Brain pericyte (primary cell): ENCODE data around the gene TMEM221.

ENCODE experiments used
- DNase-seq: peaks from one replicate; pipeline ENCODE4 v3.0.0-alpha.2; 2012; ENCODE audit warnings: low read depth, low spot score

TMEM221 gene

GRCh38 chr19:17473041-17473440 is 24.6 kb upstream of the TMEM221 start:
- no peak for DNase-seq

DNA sequence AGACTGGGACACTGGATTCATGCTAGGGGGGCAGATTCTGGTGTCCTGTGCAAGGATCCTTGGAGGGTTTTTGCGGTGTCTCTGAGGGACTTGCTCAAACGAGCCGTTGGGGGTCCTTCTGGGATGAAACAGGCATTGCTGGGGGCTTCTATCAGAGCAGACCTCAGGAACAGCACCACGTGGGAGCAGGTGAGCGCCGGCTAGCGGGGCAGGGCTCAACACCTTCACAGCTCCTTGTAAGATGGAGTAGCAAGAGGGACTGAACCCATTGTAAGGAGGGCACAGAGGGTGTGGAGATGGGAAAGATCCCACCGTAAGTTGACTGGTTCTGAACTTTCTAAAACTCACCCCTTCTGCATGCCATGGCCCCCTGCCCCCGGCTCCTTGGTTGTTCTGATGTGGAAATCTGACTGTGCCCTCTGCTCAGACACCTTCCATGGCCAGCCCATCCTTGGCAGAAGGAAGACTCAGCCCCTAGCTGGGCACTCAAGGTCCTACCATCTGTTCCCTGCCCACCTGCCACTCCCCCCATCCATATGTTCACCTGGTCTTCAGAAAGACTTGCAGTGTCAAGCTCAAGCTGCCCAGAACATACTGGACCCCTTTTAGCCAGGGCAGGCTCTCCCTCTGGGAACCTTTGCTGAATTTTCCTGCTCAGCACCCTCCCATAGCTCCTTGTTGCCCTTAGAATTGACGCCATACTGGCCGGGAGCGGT is 23.1 kb upstream of the TMEM221 start:
- DNase-seq: no peak

DNA sequence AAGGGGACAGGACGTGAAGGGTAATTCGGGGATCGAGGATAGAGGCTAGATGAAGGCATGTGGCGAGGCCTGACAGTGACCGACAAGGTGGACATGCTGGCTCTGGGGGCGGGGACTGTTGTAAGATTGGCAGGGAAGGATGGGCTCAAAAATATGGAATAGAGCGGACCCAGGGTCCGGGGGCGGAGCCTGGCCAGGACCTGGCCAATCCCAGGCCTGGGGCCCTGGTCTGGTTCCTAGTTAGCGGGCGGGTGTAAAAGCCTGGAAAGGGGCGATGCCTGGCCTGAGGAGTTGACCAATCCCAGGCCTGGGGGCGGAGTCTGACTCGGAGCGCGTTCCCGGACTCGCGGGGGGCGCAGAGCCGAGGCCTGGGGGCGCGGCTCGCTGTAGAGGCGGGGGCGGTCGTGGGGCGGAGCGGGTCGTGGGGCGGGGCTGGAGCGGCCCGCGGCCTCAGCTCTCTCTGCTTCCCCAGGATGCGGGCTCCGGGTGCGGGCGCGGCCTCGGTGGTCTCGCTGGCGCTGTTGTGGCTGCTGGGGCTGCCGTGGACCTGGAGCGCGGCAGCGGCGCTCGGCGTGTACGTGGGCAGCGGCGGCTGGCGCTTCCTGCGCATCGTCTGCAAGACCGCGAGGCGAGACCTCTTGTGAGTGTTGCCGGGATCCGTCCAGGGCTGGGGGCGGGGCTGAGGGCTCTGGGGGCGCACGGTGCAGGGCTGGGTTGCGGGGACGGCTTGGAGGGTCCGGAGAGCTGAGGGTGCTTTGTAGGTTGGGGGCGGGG is 21.8 kb upstream of the TMEM221 start, which contains the start of gene SLC27A1:
SLC27A1 (plus strand) TSS at position 457 of the 774 bp plus-strand sequence; CDS start at position 474, 17 bp downstream.
- DNase-seq: peak; percentile 97

GRCh38 chr19:17469481-17470067 is 21.1 kb upstream of the TMEM221 start:
- peak; percentile 43 for DNase-seq

DNA sequence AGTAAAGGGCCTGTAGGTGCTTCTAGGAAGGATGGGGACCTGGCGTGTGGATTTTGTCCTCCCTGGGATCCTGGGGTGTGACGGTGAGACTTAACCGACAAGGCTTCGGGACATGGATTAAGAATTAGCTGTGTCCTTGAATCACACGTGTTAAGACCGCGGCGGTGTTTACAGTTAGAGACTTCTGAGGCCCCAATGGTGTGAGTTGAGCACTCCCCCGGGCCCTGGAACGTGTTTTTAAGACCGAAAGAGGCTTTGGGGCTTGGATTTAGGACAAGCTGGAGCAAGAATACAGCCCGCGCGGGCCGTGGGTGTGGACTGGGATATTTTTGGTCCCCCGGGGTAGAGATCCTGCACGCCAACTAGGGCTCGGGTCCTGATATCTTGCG is 20.6 kb upstream of the TMEM221 start:
- no peak for DNase-seq

- no peak for DNase-seq
Measured at GRCh38 chr19:17468302-17469091, 20.0 kb upstream of the TMEM221 start.

GRCh38 chr19:17467471-17468301 is 19.2 kb upstream of the TMEM221 start:
- DNase-seq: no peak

DNA sequence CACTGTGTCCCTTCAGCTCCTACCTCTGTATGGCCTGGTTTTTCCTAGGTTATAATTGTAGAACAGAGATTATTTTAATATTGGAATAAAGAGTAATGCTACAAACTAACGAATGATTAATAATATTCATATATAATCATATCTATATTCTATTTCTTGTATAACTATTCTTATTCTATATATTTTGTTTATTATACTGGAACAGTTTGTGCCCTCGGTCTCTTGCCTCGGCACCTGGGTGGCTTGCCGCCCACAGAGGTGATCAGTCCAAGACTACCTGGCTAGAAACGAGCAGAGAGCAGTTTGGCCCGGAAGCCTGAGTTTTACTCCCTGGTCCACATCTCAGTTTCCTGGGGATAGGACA is 18.0 kb upstream of the TMEM221 start:
- DNase-seq: no peak

- DNase-seq: no peak
Measured at GRCh38 chr19:17460372-17461230, 12.1 kb upstream of the TMEM221 start, which contains the start of gene NXNL1. TSS of gene NXNL1 (minus strand) at chr19:17460926. CDS start at chr19:17460869, 57 bp downstream.

GRCh38 chr19:17458970-17459369 is 10.5 kb upstream of the TMEM221 start:
- DNase-seq: no peak

DNA sequence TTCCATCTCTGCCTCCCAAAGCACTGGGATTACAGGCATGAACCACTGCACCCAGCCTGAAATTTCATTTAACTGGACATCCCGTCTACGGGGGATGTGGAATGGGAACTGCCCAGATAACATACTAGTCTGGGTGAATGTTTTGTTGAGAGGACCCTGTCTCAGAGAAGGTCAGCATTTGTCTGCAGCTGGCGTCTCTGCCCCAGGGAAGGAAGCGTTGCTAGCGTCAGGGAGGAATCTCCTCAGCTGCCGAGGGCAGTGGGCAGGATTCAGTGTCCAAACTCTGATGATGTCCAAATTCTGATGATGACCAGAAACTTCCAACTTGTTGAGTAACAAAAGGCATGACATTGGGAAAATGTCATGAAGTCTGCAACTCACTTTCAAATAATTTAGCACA is 9.1 kb upstream of the TMEM221 start:
- no peak for DNase-seq

GRCh38 chr19:17456127-17456526 is 7.7 kb upstream of the TMEM221 start:
- DNase-seq: no peak

DNA sequence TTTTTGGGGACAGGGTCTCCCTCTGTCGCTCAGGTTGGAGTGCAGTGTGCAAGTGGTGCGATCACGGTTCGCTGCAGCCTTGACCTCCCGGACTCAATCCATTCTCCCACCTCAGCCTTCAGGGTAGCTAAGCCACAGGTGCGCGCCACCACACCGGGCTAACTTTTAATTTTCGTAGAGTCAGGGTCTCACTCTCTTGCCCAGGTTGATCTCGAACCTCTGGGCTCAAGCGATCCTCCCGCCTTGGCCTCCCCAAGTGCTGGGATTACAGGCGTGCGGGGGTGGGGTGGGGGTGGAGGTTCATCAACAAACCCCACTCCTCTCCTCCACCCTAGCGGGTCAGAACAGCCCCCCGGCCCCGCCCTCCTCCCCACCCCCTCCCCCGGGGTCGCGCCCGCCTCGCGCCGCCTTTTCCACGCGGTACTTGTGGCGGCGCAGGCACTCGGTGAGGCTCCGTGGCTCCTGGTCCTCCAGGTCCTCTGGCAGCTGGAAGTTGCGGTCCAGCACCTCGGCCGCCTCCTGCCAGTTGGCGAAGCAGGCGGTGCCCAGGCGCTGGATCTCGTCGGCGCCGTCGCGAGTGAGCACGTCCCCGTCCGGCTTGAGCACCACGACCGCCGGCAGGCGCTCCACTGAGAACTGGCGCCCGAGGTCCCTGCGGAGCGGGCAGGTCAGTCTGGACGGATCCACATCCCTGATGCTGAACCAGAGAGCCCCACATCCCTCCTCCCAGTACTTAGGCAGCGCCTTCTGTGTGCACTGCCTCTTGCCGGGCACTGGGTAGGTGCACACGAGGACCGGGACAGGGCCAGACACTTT is 7.0 kb upstream of the TMEM221 start:
- no peak for DNase-seq

DNA sequence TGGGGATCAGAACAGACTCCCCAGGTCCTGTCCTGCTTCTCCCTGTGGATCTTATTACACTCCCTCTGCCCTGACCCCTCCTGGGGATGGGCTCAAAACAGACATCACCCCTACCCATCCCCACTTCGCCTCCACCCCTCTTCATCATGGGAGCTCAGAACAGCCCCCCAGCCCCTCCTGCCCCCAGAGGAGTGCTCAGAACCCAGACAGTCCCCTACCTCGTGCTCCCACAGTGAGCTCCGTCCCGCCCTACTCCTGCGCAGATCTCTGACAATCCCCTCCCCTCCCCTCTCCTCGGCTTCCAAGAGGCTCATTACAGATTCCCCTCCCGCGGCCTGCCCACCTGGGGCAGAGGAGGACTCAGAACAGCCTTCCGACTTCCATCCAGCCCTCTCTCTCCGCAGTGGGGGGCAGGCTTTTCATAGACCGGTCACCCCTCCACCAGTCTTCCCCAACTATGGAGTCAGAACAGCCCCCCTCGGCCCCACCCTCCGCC is 6.2 kb upstream of the TMEM221 start:
- no peak for DNase-seq

GRCh38 chr19:17451820-17452219 is 3.4 kb upstream of the TMEM221 start:
- no peak for DNase-seq

- DNase-seq: no peak
Measured at GRCh38 chr19:17450264-17451075, 2.0 kb upstream of the TMEM221 start.

DNA sequence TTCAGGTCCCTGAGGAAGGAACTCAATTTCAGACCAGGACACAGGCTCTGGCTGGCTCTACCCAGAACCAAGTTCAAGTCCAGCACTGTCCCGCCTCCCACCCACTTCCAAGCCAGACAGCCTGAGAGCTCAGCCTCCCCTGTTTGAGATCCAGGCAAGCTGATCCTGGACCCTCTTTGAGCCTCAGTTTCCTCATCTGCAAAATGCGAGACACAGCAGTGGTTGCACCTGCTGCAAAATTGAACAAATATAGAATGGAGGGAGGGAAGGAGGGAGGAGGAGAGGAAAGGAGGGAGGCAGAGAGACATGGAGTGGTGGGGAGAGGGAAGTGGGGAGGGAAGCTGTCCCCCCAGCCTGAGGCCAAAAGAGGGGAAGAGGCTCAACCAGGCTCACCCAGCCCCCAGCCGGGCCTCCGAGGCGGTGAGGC is 751 bp downstream of the TMEM221 start:
- DNase-seq: no peak
